SIG-M5 treated with dmso at 0.1 percent for 504 hours (cell line): Measurements from ENCODE around the gene TMEM43.

ENCODE experiments used
- DNase-seq: peaks from one replicate; lab custom pipeline; 2025; ENCODE audit not compliant: unreplicated experiment; lab: John Stamatoyannopoulos, UW

Gene TMEM43

DNA sequence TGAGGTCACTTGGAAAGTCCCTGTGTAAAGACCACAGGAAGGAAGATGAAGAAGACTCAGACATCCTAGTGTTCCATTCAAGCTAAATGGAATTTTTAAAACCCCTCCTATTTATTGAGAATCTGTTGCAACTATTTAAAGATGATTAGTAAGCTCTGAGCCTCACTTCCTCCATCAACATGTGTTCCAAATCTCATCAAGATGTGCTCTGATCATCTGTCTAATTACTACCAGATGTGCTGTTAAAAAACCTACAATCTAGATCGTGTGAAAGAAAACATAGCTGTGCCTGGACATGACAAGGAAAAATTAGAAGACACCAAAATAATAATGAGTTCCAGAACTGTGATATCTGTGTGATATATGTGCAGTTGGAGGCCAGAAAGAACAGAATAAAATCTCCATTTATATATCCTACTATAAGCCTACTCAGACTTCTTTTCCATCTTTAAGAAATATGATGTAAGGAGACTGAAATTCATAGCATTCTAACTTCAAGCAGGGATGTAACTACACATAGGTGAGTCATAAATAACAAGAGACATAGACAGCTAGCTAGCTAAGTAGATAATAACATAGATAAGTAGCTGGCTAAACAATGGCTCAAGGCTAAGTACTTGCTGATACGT is 45.8 kb downstream of the TMEM43 start:
- peak; percentile 12 for DNase-seq

DNA sequence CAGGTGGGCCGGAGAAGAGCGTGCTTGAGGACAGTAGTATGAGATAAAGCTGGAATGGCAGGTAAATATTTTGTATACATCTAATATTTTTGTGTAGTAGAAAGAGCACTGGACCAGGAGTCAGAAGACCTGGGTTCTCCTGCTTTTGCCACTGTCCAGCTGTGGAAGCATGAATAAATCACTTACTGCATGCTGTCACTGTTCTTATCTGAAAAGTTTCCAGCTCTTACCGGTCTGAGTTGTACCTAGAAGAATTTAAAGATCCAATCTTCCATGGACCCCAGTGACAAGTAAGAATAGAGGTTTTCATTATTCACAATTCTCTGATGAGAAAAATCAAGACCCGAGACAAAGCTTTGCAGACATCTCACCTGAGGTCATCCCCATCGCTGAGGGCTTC is 47.6 kb downstream of the TMEM43 start:
- no peak for DNase-seq

DNA sequence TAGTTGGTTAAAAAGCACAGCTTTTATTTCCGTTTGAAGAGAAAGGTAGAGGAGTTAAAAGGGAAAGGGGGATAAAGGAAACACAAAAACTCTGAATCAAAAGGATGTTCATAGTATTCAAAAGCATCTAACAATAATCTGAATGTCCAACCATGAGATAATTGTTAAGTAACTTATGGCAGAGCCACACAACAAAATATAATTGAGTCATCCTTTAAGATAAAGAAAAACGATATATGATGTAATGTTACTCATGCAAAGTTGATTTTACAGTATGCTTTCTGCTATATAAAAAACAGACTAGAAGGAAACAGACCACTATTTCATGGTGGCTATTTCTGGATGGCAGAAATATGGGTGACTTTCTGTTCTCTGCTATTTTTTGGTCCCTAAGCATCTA is 49.6 kb downstream of the TMEM43 start:
- DNase-seq = no peak

DNA sequence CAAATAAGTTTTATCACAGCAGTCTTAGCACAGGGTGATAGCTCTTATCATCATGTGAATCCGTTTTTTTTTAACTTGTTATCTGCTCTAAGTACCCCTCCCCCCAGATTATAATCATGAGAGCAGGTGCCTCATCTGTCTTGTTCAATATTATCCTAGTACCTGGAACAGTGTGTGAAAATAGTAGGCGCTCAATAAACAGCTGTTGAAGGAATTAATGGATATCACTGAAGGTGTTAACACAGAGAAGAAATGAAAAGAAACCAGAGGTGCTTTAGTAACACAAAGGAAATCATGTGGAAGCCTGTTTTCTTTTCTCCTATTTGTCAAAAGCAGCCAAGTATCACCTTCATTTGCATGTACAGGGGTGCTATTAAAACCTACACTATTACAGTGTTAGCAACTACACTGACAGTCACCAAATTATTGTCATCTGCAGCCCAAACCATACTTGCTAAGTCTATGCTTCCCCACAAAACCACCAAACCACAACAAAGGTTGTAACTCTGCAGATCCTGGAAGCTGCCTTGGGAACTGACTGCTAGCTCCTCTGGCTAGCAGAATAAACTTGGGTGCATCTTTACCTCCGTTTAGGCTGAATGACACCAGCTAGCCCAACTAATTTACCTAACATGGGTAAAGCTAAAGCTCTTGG is 50.7 kb downstream of the TMEM43 start:
- peak; percentile 59 for DNase-seq

DNA sequence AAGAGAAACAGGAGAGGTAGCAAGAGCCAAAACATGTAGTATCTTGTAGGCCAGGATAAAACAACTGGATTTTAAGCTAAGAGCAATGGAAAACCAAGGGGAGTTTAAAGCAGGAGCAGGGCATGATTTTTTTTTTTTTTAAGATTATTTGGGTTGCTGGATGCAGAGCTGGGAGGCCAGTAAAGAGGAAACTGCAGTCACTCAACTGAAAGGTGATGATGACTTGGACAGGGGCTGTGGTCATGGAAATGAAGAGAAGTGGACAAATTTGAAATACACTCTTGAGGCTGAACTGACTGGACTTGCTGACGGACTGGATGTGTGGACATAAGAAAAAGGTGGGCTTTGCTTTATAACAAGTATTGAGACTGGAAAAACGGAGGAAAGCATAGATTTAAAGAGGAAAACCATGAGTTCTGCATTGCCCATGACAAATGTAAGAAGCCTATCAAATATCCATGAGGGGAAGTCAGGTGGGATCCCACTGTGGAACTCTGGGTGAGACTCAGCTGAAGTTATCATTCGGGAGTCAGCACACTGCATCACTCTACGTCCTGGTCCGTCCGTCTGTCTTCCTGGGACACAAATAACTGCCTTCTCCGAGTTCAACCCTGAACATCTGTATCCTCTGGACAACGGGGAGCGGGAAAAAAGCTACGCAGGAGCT is 52.9 kb downstream of the TMEM43 start:
- peak; percentile 32 for DNase-seq

DNA sequence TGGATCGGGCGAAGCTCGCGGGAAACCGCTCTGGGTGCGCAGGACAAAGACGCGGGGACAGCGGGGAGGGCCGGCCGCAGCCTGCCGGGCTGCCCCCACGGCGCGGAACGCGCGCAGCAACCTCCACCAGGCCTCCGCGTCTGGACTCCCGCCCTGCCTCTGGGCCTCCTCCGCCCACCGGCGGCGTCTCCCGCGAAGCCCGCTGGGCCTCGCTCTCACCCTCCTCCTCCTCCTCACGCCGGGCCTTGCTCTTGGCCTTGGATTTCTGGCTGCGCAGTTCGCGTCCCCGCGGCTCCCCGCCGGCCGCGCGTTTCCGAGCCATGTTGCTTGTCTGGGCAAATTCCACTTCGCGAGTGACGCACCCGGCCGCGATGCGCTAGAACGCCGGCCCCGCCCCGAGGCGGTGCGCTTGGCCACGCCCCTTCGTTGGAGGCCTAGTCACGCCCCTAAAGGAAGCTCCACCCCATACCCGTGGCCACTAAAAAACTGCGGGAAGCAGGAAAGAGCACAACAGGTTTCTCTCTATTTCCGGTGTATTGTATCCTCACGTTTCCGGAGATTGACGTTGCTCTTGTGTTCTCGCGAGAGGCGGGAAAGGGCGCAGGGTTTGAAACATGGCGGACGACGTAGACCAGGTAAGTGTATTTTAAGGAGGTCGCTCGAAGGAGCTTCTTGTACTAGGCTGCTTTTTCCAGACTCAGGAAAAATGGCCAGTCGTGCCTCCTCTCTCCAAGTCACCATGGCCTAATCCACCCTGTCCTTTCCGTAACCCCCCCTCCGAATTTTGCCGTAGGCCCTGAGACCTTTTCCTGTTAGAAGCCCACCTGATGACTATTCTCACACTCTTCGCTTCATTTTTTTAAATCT is 53.6 kb downstream of the TMEM43 start, which contains the start of the genes LSM3 and XPC:
TSS of gene LSM3 (plus strand) at position 571 of the 867 bp plus-strand sequence. CDS start at position 615, 44 bp downstream.
TSS of gene XPC (minus strand) at position 355 of the 867 bp plus-strand sequence. CDS start at position 322, 33 bp downstream.
- DNase-seq = peak; percentile 99

DNA sequence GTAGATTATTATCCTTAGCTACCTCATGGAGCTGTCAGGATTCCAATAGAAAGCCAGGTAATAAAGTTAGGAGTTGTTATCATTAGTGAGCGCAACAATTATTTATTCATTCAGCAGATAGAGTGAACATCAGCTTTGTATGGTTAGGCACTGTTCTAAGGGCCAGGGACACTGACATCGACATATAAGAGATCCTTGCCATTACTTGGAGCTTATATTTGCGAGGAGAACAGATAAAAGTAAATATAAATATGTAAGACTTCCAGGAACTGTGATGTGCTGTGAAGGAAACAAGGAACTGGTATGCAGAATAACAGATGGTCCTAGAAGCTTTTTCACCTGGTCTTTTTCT is 54.2 kb downstream of the TMEM43 start:
- DNase-seq = peak; percentile 3

DNA sequence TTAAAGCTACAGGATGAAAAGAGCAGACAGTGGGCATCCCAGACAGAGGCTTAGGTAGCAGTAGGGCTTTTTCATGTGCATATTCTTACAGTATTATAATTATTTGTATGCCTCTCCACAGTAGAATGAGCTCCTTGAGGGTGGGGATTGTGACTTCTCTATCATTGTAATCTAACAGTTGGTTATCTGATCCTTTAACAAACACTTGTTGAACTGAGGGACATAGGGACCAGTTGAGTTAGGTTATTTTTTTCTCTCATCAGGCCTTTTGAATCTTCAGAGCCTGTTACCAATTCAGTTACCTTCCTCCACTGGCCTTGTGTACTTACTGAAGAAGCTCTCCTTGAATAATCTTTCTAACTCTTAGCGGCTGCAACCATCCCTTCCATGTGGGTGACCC is 54.9 kb downstream of the TMEM43 start:
- no peak for DNase-seq

DNA sequence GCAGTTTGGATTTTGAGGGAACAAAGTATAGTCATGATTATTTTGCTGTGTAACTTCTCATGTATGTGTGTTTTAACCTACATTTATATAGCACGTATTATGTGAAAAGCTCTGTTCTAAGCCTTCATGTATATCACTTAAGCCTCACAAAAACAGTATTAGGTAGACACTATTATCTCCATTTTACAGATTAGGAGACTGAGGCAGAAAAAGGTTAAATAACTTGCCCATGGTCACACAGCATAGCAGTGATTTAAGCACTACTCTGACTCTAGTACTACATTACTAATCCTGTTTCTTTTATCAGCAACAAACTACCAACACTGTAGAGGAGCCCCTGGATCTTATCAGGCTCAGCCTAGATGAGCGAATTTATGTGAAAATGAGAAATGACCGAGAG is 56.4 kb downstream of the TMEM43 start:
- DNase-seq = no peak

DNA sequence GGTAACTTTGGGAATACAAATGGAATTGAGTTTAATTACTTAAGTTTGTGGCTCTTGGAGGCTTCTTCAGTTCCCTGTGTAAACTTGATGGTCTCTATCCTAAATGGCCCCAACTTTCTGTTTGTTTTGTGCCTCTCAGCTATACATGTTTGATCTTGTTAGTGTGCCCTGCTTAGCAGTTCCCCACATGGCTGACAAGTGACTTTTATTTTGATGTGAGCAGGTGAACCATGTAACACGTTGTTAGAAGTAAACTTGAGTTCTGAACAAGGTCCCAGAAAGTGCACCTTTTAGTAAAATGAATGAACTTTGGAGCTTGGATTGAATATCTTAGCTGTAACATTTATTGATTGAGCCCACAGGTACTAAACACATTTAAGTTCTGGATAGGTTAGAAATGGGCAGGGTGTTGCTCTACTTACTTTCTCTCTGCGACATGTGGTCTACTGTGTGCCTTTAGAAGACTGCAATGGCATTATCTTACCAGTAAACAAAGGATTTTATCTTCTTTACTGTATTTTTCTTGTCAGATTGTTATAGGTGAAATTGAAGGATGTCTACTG is 58.2 kb downstream of the TMEM43 start:
- no peak for DNase-seq

DNA sequence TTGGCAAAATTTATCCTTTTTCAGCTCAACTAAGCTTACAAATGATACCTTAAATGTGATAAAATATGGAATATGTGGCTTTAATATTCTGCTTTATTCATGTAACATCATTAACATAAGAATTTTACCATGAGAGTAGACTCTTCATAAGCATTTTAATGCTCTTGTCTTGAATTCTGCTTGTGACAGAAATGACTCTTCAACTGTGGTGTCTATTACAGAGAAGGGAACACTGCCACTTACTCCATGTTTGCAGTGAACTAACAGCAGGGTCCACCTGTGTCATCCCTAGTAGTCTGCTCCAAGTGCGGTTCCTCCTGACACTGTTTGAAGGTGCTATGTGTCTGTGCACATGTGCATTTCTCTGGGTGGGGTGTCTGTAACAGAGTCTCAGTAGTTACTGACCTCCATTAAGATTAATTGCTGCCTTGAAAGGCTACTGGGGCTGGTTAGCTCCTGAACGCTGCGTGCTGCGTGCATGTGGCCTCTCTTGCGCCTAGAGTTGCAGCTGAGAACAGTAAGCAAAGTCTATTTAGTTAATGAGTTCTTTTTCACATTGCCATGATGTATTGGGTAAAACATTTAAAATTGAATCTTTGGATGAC is 62.1 kb downstream of the TMEM43 start:
- DNase-seq = no peak

DNA sequence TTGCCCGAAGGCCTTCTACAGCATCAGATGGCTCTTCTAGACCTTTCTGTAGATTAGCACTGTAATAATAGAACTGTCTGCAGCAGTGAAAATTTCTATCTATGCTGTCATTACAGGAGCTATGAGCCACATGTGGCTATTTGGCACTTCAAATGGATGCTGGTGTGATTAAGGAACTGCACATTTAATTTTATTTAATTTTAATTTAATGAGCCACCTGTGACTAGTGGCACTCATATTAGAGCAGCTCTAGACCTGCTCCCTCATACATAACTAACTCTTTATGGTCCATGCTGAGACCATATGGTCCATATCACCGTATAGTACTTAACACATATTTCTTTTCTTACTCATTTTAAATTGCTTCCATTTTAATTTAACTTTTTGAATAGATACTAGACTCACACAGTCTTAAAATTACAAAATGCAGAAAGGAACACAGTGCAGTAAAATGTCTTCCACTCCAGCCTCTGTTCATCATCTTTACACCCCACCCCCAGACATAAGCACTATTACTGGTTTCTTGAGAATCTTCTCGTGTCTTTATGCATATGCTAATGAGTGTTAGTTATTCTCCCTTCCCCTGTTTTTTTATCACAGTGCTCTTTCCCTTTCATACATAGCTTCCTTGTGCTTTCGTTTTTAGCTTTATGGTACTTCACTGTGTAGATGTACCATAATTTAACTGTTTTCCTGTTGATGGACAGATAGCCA is 63.3 kb downstream of the TMEM43 start:
- DNase-seq = no peak
